ENCODE measurements around the gene TMEM240.
A peak's percentile ranks its signal among the peaks of the same experiment; 100 is the strongest.
"Not testable (repeated sequence)": the region's sequence is repeated elsewhere in the genome, so short reads cannot be mapped to it uniquely, and the experiment has no call there.

The TMEM240 gene

DNA sequence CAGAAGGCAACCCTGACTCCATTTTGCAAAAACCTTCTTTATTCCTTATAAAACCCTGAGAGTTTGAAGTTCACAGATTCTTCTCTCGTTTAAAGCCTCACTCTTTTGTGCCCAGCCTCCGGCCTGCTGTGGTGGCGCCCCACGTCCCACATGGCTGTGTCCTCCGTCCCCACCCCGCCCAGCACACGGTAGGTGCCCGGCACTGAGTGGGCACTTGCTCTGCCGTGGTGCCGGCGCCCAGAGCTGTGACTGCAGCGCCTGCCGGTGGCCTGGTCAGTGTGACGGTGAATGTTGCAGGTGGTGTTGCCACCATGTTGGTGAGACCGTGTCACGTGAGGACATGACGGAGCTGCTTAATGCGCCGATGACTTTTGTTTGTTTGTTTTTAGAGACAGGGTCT lies 19.1 kb downstream of the TMEM240 start:
- no peak for DNase-seq (ENCODE audit: insufficient read length, low spot score)
- no peak for FAIRE-seq
- TF ChIP-seq, protein P1, sequence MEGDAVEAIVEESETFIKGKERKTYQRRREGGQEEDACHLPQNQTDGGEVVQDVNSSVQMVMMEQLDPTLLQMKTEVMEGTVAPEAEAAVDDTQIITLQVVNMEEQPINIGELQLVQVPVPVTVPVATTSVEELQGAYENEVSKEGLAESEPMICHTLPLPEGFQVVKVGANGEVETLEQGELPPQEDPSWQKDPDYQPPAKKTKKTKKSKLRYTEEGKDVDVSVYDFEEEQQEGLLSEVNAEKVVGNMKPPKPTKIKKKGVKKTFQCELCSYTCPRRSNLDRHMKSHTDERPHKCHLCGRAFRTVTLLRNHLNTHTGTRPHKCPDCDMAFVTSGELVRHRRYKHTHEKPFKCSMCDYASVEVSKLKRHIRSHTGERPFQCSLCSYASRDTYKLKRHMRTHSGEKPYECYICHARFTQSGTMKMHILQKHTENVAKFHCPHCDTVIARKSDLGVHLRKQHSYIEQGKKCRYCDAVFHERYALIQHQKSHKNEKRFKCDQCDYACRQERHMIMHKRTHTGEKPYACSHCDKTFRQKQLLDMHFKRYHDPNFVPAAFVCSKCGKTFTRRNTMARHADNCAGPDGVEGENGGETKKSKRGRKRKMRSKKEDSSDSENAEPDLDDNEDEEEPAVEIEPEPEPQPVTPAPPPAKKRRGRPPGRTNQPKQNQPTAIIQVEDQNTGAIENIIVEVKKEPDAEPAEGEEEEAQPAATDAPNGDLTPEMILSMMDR (IDR thresholded peaks at IDR 0.05; ENCODE audit: insufficient read depth, missing control alignments): no peak

DNA sequence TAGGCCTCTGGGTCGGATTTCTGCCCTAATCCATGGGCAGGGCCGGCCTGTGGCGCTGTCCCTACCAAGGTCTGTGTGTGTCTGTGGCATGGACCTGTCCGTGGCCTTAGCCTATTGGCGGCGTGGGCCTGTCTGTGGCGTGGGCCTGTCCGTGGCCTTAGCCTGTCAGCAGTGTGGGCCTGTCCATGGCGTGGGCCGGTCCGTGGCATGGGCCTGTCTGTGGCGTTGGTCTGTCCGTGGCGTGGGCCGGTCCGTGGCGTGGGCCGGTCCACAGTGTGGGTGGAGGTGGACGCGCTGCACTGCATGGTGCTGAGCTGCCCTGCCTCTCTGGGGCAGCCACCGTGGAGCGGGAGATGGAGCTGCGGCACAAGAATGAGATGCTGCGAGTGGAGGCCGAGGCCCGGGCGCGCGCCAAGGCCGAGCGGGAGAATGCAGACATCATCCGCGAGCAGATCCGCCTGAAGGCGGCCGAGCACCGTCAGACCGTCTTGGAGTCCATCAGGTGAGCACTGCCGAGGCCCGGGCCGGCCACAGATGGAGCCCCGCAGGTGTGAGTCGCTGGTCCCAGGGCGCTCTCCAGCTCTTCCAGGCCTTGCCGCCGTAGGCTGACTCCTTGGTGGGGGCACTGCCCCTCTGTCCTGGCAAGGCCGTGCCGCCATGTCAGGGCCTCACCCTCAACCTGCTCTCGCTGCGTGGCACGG lies 20.5 kb downstream of the TMEM240 start:
- not testable (repeated sequence) for DNase-seq (ENCODE audit: insufficient read length, low spot score); FAIRE-seq

DNA sequence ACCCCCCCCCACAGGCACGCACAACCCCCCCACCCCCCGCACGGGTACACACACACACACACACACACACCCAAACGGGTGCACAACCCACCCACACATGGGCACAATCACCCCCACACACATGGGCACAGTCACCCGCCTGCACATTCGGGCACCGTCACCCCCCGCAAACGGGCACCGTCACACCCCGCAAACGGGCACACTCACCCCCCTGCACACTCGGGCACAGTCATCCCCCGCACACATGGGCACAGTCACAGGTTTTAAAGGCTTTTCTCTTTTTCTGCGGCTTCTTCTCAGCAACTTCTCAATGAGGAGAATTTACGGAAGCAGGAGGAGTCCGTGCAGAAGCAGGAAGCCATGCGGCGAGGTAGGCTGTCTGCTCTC lies 21.8 kb downstream of the TMEM240 start:
- DNase-seq (ENCODE audit: insufficient read length, low spot score); FAIRE-seq: not testable (repeated sequence)

DNA sequence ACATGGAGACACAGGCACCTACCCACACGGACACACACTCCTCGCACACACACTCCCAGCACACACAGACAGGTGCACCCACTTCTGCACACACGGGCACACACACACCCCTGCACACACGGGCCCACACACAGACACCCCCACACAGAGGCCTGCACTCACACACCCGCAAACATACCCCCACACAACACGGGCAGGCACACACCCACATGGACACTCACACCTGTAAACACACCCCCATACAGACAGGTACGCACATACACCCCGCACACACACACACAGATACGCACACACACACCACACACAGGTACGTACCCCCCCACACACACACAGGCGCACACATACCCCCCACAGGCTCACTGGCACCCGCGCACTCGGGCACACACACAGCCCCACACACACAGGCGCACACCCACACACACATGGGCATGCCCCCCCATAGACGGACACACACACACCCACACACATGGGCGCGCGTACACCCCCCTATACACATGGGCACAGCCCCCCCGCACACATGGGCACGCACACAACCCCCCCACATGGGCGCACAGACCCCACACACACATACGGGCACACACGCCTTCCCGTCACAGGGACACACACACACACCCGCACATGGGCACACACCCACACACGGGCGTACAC lies 22.3 kb downstream of the TMEM240 start:
- DNase-seq (ENCODE audit: insufficient read length, low spot score) (no peak), FAIRE-seq (no peak)
- TF ChIP-seq, protein P1 (IDR thresholded peaks at IDR 0.05; ENCODE audit: insufficient read depth, missing control alignments): no peak

DNA sequence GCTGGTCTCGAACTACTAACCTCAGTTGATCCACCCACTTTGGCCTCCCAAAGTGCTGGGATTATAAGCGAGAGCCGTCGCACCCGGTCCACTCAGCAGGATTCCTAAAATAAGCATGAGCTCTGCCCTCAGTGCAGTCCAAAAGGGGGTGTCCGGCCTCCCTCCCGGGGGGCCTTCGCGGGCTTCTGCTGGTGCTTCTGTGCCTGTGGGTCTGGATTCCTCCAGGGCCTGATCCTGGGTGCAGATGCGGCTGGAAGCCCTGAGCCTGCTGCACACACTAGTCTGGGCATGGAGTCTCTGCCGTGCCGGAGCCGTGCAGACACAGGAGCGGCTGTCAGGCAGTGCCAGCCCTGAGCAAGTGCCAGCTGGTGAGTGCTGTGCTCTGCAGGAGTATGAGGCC lies 23.5 kb downstream of the TMEM240 start:
- not testable (repeated sequence) for FAIRE-seq

DNA sequence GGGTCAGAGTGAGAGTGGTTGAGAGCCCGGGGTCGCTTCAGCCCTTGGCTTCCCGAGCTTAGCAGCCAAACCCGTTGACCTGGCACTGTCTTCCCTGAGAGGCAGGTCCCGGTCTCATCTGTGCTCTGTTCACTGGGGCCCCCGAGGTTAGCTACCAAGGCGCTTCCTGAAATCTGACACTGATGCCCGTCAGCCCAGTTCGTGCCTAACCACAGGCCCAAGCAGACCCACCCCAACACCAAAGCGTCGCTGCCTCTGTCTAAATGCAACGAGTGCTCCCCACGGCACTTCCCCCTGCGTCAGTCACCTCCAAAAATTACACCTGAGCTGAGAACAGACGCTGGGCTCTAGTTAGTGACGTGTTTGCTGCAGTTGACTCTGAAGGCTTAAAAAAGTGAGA lies 26.0 kb downstream of the TMEM240 start:
- not testable (repeated sequence) for FAIRE-seq; DNase-seq (ENCODE audit: insufficient read length, low spot score)

More for the DNA sequence above, 23.5 kb downstream of the TMEM240 start:
- DNase-seq (ENCODE audit: insufficient read length, low spot score): not testable (repeated sequence)

DNA sequence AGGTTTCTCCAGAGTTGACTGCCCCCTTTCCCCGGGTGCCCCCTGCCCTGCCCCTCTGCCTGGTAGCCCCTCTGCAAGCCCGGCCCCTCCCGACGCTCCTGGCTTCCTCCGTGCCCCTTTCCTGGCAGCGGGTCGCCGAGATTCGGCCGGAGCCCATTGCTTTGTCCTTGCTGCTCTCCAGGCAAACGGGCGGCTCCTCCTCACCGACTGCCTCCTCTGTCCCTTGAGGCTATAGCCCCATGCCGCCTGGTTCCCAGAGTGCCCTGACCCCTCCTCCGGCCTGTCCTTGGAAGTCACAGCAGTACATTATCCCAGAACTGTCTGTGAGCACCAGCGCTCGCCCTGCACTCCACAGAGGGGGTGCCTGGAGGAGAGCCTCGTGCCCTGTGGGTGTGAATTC lies 26.7 kb downstream of the TMEM240 start:
- not testable (repeated sequence) for DNase-seq (ENCODE audit: insufficient read length, low spot score); FAIRE-seq

DNA sequence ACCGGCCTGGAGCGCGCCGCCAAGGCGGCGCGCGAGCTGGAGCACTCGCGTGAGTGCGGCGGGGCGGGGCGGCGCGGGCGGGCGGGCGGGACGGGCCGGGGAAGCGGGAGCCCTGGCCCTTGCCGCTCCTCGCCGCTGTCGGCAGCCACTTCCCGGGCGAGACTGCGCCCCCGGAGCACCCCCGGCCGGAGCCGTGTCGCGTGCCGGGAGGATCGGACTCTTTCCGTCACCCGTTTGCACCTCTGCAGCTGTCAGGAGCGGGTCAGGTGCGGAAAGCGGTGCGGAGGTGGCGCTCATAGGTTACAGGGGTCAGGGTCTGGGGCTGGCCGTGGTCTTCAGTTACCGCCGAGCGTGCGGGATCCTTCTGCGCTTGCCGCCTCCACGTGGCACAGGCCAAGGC lies 28.0 kb downstream of the TMEM240 start:
- FAIRE-seq; DNase-seq (ENCODE audit: insufficient read length, low spot score): not testable (repeated sequence)

DNA sequence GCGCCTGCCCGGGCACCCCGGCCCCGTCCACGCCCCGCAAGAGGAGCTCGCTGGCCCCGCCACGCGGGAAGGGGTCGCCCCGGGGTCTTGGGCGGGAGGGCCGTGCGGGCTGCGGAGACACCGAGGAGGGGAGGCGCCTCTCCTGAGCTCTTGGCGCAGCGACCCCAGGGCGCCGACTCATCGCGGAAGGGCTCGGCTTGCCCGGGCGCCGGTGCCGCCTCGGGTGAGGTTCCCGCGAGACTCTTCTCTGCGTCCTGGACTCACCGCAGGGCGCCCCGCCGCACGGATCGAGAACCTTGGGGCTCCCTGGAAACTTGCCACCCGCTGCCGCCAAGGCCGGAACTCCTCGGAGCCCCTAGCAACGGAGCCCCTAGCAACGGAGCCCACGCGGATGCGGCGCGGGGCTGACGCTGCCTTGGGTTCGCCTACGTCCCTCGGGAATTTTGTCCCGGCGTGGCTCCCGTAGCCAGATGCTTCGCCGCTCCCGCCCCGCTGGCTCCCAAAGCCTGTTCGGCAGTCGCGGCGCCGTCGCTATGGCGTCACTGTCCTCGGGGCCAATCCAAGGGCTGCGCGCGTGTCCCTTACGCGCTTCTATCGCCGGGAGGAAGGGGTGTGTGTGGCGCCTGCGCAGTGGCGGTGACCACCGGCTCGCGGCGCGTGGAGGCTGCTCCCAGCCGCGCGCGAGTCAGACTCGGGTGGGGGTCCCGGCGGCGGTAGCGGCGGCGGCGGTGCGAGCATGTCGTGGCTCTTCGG lies 28.7 kb downstream of the TMEM240 start, which contains the start of gene ATAD3A:
ATAD3A (plus strand) TSS at position 630 of the 753 bp plus-strand sequence; CDS start at position 737, 107 bp downstream.
- DNase-seq (ENCODE audit: insufficient read length, low spot score): peak; percentile 68
- no peak for FAIRE-seq
- TF ChIP-seq, protein P1 (IDR thresholded peaks at IDR 0.05; ENCODE audit: insufficient read depth, missing control alignments): no peak

DNA sequence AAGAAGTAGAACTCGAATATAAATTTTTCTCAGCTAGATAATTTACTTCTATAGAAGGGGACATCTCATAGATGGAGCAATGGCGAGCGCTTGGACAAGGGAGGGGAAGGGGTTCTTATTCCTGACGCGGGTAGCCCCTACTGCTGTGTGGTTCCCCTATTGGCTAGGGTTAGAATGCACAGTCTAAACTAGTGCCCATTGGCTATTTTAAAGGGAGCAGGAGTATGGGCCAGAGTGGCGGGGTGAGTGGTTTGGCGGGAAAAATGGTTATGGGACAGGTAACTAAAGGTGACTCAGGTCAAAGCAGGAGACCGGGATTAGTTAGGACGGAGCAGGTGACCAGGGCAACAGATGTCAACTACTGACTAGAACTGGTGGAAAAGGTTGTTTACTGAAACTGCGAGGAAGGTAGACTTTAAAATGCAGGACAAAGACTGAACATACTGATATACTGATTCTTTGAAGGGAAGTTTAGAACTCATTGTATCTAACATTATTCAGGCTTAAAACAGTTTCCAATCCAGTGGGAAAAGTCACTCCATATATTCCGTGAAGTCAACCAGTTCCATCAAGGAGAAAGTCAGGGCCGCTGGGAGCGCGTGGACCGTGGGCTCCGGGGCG lies 29.4 kb downstream of the TMEM240 start:
- TF ChIP-seq, protein P1 (IDR thresholded peaks at IDR 0.05; ENCODE audit: insufficient read depth, missing control alignments): no peak
- FAIRE-seq (no peak), DNase-seq (ENCODE audit: insufficient read length, low spot score) (no peak)

DNA sequence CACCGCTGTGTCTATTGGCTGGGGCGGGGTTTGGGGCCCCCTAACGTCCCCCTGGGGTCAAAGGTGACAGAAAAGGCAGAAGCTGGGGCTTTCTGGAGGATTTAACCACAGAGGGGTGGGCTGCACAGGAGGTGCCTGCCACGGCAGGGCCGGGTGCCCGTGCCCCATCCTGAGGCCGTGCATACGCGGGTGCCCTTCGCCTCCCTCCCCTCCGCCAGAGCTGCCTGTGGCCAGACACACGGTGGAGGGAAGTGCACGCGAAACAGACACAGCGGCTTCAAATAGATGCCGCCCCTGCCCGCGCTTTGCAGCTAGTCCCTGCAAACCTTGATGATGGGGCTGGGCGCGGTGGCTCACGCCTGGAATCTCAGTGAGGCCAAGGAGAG lies 31.0 kb downstream of the TMEM240 start:
- FAIRE-seq; DNase-seq (ENCODE audit: insufficient read length, low spot score): not testable (repeated sequence)

DNA sequence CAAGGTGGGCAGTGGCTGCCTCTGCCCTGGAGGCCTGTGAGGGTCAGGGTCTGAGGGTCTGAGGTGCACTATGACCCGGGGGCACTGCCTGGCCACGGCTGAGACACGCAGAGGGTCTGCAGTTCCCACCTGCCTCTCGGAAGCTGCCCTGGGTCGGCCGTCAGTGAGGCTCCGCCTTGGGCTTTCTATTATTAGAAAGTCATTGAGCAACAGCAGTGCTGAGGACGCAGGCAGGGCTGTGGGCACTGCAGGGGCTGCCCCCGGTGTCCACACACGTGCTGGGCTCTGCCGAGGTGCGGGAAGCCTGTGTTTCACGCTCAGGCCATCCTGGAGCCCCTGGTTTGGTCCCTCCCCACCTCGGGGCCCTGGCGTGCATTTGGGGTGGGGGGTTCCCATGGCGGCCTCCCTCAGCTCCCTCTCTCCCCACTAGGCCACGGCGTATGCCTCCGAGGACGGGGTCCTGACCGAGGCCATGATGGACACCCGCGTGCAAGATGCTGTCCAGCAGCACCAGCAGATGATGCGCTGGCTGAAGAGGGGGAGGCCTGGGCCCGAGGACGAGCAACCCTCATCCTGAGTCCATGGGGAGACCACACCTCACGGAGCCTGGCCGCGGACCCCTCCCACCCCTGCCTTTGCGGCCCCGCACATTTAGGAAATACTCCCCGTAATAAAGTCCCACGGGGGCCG lies 31.5 kb downstream of the TMEM240 start:
- not testable (repeated sequence) for DNase-seq (ENCODE audit: insufficient read length, low spot score); FAIRE-seq
